HG02840 (cell line): ENCODE data around the gene RAD9A.

Source experiments
- ATAC-seq: cut with Tn5 transposase; IDR thresholded peaks from one replicate; pipeline ENCODE4 v1.9.1; 2021; ENCODE audit warnings: mild to moderate bottlenecking, moderate library complexity, moderate number of reproducible peaks; ENCODE audit not compliant: unreplicated experiment, low FRiP score

Gene RAD9A

DNA sequence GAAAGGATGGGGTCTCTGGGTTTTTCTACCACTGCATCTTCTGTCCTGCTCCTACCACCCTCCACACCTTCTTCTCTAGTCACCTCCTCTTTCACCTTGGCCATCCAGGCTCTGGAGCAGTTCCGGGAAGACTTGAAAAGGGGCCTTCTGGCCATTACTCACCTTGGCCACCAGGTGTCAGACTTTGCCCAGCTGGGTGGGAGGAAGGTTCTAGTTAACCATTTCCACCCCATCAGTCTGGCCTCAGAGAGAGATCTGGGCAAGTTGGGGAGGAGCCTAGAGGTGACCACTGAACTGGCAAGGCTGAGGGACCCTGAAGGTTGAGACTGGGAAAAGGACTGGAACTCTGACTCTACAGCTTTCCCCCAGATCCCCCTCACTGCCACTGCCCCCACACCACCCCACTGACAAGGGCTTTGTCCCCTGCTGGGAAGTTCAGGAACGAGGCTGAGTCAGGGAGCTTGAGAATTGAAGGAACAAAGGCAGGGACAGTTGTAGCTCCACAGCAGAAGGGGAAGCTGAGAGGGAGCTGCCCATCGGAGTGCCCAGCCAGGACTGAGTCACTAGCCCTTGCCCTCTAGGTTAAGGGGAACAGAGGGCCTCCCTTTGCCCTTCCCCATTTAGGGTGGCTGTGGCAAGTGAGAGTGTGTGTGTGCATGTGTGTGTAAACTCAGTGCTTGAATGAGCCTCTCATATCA is 34.8 kb upstream of the RAD9A start:
- no peak for ATAC-seq

DNA sequence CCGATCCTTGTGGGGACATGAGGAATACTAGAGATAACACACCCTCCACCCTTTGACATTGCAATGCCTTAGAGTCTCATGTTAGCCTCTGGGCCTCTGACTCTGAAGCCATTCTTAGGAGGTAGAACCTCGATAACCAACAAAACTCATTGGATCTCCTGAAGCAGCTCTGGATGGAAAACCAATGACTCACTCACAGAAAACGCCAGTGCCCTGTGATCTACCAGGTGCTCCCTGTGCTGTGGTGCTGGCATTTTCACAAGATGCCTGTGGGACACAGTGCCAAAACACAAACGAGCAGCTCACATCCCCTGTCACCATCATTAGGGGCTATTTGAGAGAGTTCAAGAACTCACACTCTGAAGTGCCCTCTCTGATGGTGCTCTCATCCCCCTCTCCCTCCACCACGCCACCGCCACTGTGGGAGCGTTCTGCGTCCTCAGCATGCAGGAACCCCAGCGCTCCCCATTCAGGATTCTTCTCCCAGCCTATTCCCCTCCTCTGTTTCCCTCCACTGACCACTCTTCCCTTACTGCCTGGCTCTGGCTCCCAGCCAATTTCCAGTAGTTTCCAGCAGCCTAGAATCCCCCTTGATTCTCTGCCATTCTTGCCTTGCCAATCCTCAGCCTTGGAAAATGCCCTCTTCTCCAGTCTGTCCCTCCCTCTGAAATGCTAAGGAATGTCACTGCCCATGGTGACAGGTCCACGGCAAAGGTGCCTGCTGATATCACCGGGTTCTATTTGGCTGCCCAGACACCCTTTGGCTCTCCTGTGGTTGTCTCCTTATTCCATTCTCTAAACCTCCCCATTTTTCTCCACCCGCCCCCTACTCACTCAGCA is 33.7 kb upstream of the RAD9A start:
- ATAC-seq, result no peak

DNA sequence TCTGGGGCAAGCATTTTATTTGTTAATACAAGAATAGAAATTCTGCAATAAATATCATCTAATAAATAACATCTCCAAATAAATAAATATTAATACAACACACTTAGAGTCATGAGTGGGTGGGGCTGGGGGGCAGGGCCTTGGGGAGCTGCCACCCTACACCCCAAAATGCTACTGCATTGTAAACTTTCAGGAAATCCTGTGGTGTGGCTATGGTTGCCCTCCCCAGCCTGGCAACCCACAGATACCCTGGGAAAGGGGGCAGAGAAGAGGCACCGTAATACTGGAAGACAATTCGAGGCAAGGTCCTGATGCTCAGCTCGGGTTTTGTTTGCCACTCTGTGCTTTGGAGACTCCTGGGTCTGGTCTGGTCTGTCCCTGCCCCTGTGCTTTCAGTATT is 27.6 kb upstream of the RAD9A start:
- ATAC-seq, result no peak

DNA sequence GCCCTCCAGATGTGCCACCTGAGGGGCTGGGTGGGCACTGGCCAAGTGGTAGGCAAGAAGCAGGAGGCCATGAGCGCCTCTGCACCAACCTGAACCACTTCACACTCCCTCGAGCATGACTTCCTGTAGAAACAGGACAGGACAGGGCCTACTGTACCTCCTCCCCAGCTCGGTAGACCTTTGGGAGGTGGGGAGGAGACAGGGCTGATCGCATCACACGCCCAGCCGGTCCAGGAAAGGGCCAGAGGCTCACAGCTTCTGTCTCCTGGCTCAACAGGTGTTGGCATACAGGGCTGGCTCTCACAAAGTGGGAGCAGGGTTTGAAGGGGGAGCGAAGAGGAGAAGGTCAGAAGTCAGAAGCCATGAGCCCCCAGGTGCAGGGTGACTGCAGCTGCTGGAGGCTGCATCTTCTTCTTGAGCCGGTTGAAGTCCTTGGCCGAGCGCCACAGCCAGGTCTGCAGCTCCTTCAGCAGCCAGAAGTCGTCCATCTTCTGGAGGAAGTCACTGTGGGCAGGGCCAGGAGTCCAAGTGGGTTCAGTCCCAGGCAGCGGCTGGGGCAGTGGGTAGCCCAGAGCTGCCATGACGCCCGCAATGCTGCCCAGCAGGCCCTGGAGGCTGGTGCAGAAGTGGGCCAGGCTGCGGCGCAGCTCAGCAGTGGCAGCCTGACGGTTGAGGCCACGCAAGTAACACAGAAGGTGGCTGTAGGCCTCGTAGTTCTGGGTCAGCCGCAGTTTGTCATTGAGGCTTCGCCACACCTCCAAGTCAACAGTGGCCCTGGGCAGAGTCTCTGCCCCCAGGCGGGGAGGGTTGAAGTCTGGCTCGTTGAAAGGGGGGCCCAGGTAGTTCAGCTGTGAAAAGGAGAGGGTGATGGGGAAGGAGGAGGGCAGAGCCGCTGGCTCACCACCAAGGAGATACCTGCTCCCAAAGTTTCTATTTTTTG is 26.7 kb upstream of the RAD9A start:
- ATAC-seq, result no peak

DNA sequence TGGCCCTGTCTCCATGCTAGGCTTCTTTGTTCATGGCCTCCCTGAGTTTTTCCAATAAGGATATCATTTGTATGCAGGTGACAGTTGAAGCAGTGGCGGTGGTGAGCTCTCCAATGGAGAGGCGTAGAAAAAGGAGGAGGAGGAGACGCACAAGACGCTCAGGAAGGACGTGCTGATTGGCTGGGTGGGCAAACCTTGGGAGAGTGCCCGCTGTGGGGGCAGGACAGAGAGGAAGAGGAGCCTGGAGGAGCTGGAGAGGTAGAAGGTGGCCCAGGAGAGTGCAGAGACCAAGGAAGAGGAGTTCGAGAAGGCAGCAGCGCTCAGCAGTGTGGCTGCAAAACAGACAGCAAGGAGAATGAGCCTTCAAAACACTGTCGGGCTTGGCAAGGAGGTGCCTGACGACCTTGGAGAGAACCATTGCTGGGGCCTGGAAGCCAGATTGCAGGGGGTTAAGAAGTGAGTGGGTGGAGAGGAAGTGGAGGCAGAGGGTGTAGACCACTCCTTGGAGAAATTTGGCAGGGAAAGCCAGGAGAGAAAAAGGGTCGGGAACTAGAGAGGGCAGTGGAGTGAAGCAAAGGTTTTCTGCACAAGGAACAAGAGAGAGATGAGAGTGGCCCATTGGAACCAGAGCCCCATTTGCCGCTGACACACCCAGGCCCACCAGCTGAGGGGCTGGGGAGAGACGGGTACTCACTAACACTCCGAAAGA is 25.9 kb upstream of the RAD9A start:
- no peak for ATAC-seq

DNA sequence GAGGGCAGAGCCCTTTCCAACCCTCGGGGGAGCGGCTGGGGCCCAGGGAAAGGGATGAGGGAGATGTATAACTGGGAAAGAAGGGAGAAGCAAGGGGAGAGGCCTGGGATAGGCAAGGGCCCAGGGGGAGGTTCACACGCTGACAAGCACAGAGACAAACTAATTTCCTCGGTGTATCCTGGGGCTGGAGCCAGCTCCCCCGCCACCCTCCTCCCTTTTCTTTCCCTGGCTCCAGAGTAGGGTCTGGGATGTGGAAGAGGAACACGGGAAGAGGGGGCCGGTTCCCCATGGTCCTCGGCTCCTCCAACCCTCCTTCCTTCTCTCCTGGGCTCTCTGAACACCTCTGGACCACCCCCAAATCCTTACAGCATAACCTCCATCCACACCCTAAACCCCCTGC is 25.2 kb upstream of the RAD9A start:
- no peak for ATAC-seq

DNA sequence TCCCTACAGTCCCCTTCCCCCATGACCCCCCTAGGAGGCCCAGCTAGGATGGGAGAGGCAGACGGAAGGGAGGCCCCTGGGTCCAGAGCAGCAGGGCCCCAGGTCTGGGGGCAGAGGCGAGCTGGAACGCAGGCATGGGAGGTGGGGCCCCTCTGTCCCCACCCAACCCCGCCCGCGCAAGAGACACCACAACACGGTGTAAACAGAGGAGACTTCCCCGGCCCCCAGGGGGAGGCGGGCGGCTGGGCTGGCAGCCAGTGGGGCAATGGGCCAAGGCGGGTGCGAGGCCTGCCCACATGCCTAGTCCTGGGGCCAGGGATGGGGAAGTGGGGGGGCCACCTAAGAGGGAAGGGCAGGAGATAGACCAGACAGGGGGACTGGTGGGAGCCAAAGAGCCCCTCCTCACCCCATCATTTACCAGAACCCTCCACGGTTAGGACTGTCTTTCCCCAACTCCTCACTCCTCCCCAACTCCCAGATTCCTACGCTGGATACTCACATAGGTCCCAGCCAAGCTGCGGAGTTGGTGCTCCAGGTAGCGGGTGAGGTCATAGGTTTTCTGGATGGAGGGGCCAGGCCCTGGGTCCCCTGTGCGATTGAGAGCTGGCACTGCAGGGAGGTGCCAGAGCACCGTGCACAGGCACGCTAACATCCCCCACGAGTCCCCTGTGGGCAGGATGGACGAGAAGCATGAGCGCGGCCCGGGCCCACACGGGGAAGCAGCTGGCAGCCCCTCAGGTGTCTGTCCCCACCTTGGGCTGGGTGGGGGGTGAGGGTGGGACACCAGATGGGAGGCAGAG is 24.6 kb upstream of the RAD9A start:
- no peak for ATAC-seq

DNA sequence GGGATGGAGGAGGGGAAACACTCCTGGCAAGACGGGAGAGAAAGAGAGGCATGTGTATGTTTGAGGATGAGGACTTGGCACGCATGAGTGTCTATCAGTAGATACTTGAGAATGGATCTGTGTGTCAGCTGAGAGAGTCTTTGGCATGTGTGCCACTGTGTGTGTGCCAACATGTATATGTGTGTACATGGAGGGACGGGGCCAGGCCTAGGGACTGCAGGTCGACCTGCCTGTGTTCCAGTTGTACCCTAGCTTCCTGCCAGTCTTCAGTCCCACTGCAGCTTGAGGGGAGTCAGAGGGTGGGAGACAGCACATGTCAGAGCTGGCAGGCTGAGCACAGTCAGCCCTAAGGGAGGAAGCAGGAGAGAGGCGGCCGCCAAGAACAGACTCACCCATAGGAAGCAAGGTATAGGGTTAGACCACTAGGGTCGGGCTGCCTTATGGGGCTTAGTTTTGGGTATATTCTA is 24.0 kb upstream of the RAD9A start:
- no peak for ATAC-seq

DNA sequence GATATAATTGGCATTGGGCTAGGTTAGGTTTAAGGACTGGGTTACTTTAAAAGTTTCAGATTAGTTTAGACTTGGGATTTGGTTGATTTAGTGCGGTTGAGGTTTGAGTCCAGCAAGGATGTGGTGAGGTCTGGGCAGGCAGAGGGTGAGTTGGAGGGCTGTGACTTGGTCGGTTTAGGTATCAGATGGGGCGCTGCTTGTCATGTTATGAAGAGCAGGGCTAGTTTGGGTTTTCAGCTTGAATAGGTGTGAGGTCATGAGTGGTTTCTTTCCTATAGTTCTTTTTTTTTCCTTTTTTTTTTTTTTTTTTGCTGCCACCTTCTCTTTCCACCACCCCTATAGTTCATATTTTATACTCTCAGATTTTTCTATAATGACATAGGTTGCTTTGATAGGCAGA is 23.2 kb upstream of the RAD9A start:
- no peak for ATAC-seq

DNA sequence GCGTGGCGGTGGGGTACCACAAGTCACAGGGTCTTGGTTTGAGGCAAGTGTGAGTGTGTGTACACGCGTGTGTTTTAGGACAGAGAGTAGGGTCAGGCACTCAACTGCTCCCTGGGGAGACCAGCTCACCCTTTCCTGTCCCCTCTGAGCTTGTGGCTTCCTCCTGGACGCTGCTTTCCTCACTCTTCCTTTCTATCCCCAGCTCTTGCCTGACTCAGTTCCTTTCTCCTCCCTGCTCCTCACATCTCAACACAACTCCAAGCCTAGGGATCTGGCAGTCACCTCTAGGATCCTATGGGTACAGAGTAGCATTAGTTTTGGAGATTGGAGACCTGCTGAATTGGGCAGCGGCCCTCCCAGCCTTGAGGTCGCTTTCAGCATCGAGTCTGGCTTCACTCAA is 22.5 kb upstream of the RAD9A start:
- ATAC-seq, result no peak

DNA sequence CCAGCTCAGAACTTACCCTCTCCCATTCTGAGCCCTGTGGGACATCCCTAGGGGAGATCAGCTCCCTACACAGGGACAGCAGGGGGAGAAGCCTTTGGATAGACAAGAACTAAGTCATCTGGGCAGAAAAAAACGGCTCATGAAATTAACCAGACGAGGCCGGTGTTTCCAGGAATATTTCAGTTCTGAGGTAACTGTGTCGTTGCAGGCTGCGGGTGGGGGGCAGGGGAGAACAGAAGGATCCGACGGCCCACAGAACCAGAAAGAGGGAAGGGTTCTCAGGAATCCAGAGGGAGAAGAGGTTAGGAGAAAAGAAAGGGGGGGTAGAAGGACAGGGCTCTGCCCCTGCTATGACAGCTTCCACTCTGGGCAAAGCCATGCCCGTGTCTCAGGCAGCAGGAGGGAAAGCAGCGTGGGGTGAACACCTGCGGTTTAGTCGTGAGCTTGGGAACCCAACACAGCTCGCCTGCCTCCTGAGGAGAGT is 21.9 kb upstream of the RAD9A start:
- ATAC-seq, result no peak

DNA sequence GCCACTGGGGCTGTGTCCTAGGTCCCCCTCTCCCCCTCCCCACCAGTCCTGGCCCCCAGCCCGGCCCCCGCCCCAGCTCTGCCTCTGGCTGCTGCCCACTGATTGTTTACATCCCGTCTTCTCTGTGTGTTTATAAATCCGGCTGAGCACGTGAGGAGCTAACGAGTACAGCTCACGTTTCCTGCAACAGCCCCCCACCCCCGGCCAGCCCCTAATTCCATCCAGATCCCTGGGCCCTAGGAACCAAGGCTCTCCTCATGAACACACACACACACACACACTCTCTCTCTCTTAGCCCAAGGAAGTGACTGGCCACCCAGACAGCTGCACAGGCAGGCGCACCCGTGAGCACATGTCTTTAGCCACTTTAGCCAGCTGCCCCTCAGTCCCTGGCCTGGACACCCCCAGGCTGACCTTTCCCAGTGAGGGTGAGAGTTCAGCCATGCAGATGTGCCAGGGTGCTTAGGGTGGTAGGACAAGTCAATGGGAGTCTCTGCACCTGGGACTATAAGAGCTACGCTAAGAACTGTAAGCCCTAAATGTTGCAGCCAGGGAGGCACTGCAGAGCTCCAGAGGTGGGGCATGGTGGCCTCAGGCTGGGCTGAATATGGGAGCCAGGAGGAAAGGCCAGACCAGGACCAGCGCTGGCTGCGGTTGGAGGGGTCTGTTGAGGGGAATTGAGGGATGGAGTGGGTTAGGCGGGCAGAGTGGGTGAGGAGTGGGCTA is 21.3 kb upstream of the RAD9A start:
- ATAC-seq, result no peak

DNA sequence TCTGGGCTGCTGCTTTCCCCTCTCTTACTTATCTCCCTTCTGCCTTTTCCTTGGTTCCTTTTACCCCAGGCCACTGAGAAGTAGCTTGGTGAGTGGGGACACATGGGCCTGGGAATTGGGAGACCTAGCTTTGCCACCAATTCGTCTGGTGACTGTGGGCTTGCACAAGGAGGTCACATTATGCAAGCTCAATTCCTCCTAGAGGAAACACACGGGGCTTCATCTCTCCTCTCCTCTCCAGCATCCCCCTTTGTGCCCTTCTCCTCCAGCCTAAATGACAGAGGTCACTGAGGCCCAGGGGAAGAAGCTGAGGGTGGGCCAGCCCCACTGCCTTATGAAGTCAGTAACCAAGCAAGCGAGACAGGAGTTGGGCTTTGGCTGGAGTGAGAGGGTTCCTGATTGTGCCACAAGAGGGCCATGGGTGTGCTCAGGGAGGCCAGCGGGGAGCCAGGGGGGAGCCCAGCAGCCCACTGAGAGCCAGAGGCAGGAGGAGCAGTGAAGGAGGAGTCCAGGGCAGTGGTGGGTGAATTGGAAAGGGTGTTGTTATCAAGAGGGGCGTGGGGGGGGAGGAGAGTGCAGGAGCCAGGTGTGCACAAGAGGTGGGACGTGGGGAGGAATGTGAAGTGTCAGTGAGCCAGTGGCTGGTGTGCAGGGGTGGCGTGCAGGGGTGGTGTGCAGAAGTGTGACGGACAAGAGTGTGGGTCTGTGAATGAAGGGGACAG is 20.4 kb upstream of the RAD9A start:
- ATAC-seq, result no peak

DNA sequence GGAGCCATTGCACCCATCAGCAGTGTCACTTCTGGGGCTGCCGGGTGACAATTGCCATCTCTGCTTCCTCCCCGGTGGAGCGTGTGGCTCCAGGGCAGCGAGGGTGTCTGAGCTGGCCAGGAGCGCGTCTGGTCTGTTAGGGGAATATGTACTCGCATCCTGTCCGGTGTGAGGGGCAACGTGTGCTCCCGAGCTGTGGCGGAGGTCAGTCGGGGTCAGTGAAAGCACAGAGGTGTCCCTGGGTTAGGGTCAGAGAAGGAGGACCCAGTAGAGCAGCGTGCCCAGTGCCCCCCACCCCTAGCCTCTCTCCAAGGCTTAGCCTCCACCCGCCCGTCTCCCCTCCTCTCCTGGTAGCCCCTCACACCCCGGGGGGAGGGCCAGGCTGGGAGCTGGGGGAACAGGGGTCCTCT is 19.9 kb upstream of the RAD9A start:
- no peak for ATAC-seq

DNA sequence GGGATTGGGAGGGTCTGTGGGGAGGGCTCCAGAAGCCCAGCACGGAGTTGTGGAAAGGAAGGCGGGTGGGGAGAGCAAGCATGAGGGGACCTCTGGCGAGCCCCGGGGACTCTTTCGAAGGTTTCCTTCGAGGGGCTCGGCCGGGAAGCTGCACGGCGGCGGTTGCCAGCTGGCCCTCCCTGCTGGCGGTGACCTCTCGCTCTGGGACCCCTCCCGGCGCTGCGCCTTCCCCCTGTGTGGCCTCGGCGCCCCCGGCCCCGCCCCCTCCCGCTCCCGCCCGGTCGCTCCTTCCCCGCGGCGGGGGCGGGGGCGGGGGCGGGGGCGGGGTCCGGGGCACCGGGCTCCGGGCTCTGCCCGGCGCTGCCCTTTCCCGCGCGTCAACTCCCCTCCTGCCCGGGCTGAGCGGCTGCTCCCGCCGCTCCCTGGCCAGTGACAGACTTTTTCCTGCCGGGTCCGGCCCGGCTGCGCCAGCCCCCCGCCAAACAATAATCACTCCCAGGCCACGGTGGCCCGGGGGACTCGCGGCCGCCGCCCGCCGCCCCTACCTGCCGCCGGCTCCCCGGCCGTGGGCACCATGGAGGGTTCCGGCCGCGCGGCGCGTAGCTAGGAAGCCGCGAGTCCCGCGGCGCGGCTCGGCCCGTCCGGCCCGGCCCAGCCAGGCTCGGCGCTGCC is 19.3 kb upstream of the RAD9A start:
- no peak for ATAC-seq

DNA sequence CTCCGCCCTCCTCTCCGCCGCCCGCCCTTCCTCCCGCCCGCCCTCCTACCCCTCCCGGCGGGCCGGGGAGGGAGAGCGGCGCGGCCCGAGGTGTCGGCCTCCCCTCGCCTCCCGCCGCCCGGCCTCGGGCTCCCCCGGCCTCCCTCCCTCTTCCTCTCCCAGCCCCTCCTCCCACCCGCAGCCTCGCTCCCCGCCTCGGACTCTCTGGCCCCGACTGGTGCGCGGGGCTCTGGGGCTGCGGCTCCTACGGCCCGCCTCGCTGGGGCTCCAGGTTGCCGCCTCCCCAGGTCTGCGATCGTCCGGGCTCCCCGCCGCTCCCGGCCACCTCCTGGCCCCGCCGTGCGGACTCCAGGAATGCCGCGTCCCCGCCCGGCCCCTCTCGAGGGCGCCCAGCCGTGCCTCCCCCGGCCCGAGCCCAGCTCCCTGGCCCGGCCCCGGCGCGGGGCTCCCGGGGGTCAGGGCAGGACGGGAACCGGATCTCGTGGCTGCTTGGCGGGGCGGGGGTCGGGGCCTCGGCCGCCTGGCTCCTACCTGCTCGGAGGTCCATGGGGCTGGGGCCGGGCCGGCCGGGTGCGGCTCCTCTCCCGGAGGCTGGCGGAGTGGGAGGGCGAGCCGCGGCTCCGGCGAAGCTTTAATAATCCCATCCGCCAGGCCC is 18.7 kb upstream of the RAD9A start, which contains the start of gene CLCF1:
TSS of gene CLCF1 (minus strand) at position 606 of the 655 bp plus-strand sequence. CDS start at position 547, 59 bp downstream.
- ATAC-seq, result no peak
